ENCODE measurements around the gene ZNF837. TPM values are rescaled to one million over a fixed set of nuclear protein-coding genes. Genes with fewer than 3 reads are reported as not detected.

Gene ZNF837
- total and polyA plus RNA-seq, 2 donors (not counting 1 experiment from before 2014, with no cell fraction given): 4.2 to 4.9 TPM

DNA sequence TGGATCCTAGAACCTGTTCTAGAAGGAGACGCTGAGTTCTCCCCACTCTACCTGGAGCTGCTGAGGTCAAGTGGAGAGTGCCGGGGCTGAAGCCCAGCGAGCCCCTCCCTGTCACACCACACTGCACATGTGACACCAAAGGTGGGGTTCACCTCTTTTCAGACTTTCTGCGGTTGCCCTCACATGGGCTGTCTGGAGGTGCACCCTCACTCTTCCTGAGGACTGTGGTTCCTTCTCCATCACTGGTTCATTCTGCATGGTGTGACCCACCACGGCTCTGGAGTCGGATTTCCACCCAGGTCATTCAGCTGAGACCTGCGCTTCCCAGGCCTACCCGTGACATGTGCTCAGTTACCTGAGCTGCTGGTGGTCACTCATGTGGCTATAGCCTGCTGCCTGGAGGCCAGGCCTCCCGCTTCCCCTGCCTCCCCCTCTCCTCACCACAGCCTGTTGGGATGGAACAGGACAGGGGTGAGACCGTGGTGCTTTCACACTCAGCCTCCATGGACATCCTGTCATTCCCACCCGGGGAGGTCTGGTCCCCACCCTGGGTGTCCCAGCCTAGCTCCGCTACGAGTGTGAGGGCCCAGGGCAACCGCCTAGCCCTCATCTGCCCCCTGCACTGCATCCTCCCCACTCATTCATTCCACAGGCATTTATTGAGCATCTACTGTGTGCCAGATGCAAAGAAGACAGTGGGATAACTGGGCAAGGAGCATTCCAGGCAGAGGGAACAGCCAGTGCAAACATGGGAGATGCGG, 26.9 kb downstream of the ZNF837 start:
- no peaks in the 10 kb centered on the region for H3K36me3 ChIP-seq (replicated peaks in 1 of 2; ENCODE audit: control extremely low read depth in 1 of 2, control insufficient read depth in 1 of 2, extremely low read depth in 1 of 2, insufficient read depth in 2 of 2, low read length in 1 of 2)
- no peak overlapping the region for H3K4me3 ChIP-seq (ENCODE audit: control extremely low read depth in 1 of 5, extremely low read depth in 1 of 5, insufficient read depth in 1 of 5, low read depth in 2 of 5, low read length in 4 of 5)
- no peak overlapping the region for H2AFZ ChIP-seq (ENCODE audit: insufficient read depth, low read depth, low read length, poor library complexity, severe bottlenecking)
- H3K4me2 ChIP-seq (replicated peaks; ENCODE audit: low read depth, low read length, poor library complexity, severe bottlenecking): no peak overlapping the region
- H3K79me2 ChIP-seq (ENCODE audit: control insufficient read depth, insufficient read depth, low read length): peaks cover 11% of the 10 kb centered on the region
- peaks cover 0 to 14% (median 0%) of the 10 kb centered on the region in 3 donors for H3K9me3 ChIP-seq (ENCODE audit: control extremely low read depth in 1 of 3, control insufficient read depth in 2 of 3, insufficient read depth in 1 of 3, low read length in 2 of 3)
- no peak for DNase-seq
- Mint-ChIP-seq H3K4me3 (no peak overlapping the region), H3K9me3 (ENCODE audit: insufficient read depth) (no peaks in the 10 kb centered on the region), H3K4me1 (peaks cover 26% of the 10 kb centered on the region), H3K27ac (no peak overlapping the region), H3K27me3 (no peaks in the 10 kb centered on the region)
- ATAC-seq (ENCODE audit: low read depth): no peak
- TF ChIP-seq, protein P1, sequence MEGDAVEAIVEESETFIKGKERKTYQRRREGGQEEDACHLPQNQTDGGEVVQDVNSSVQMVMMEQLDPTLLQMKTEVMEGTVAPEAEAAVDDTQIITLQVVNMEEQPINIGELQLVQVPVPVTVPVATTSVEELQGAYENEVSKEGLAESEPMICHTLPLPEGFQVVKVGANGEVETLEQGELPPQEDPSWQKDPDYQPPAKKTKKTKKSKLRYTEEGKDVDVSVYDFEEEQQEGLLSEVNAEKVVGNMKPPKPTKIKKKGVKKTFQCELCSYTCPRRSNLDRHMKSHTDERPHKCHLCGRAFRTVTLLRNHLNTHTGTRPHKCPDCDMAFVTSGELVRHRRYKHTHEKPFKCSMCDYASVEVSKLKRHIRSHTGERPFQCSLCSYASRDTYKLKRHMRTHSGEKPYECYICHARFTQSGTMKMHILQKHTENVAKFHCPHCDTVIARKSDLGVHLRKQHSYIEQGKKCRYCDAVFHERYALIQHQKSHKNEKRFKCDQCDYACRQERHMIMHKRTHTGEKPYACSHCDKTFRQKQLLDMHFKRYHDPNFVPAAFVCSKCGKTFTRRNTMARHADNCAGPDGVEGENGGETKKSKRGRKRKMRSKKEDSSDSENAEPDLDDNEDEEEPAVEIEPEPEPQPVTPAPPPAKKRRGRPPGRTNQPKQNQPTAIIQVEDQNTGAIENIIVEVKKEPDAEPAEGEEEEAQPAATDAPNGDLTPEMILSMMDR (IDR thresholded peaks at IDR 0.05): no peak
- no peak for TF ChIP-seq EZH2 (IDR thresholded peaks at IDR 0.05; ENCODE audit: borderline replicate concordance, insufficient read depth, low read depth, low read length, poor library complexity, severe bottlenecking)
- H3K27ac ChIP-seq (ENCODE audit: low read length in 2 of 2): no peak overlapping the region
- intact Hi-C loops (cut with micrococcal nuclease): no loop called here
- 92% methylated on average over 14 of the region's 15 CpGs for WGBS (ENCODE audit: insufficient coverage)
- CTCF ChIA-PET: no interaction called here
- POLR2A ChIA-PET: interaction anchor here (0.5 kb wide), 1 partner anchor 10 kb away, joined by 7 read pairs; no protein-coding TSS in a partner anchor
- peaks cover 20 to 32% of the 10 kb centered on the region in 2 donors for H3K4me1 ChIP-seq (ENCODE audit: control insufficient read depth in 2 of 2, insufficient read depth in 2 of 2, low read length in 2 of 2)
- no peak overlapping the region for H3K9ac ChIP-seq (ENCODE audit: low read length)
- H3K27me3 ChIP-seq (replicated peaks in 1 of 4; ENCODE audit: control extremely low read depth in 1 of 4, control insufficient read depth in 3 of 4, insufficient read depth in 4 of 4, low read length in 3 of 4): peaks cover 0 to 19% (median 6%) of the 10 kb centered on the region in 4 experiments
- H4K20me1 ChIP-seq (ENCODE audit: control insufficient read depth, insufficient read depth, low read length, poor library complexity, severe bottlenecking): peaks cover 6% of the 10 kb centered on the region
